Transverse colon (tissue), 4 donors: ENCODE data around the gene PRR29. TPM values are rescaled to one million over a fixed set of nuclear protein-coding genes. Genes with fewer than 3 reads are reported as not detected.
A peak's percentile ranks its signal among the peaks of the same experiment; 100 is the strongest.

Experiments
- DNase-seq: peaks from one replicate; pipeline ENCODE4 v3.0.0-alpha.2; 2019
- H3K27ac ChIP-seq, 4 donors: fragments of 200-600 bp; sonication (generic); 2 replicates each; pipeline ENCODE4 v1.5.1; 2016 to 2018; ENCODE audit warnings: inconsistent platforms in 4 of 4
- H3K27me3 ChIP-seq: fragments of 200-600 bp; sonication (generic); 2 replicates; pipeline ENCODE4 v1.5.1; 2017; ENCODE audit warnings: inconsistent platforms
- H3K36me3 ChIP-seq, 4 donors: fragments of 200-600 bp; sonication (generic); 2 replicates each; pipeline ENCODE4 v1.5.1; 2017 to 2019; ENCODE audit warnings: inconsistent platforms in 4 of 4
- H3K4me1 ChIP-seq, 4 donors: fragments of 200-600 bp; sonication (generic); 2 replicates each; pipeline ENCODE4 v1.5.1; 2017 to 2020; ENCODE audit warnings: inconsistent platforms in 4 of 4
- H3K4me3 ChIP-seq, 4 donors: fragments of 200-600 bp; sonication (generic); 1 replicate in 1 of 4; 2 replicates in 3 of 4; pipeline versions ENCODE4 v1.5.1 to v1.6.1; 2017 to 2019; ENCODE audit warnings: inconsistent platforms in 4 of 4
- H3K9me3 ChIP-seq, 2 donors: fragments of 200-600 bp; sonication (generic); 2 replicates each; pipeline ENCODE4 v1.5.1; 2017 to 2019; ENCODE audit warnings: inconsistent platforms in 2 of 2
- EP300 ChIP-seq: sonication (generic); formaldehyde crosslinking; IDR thresholded peaks from one replicate; pipeline ENCODE4 v1.6.1; 2017; ENCODE audit warnings: antibody characterized with exemption, low read depth
- POLR2A ChIP-seq: fragments of 450-650 bp; IDR thresholded peaks from one replicate; pipeline ENCODE4 v1.6.1; 2016; ENCODE audit warnings: antibody characterized with exemption, mild to moderate bottlenecking, moderate library complexity
- POLR2AphosphoS5 ChIP-seq, 3 donors: sonication (generic); formaldehyde crosslinking; IDR thresholded peaks; one replicate each; pipeline ENCODE4 v1.6.1; 2016; ENCODE audit warnings: antibody characterized with exemption in 3 of 3
- WGBS, 2 donors: methylation state at CpG; one replicate each; pipeline ENCODE4 v1.1.5; 2018; ENCODE audit warnings: low coverage in 1 of 2; 5-methylcytosine and 5-hydroxymethylcytosine counted together
- in situ Hi-C, 4 donors: fragments of 200-750 bp; cut with MboI; loops; one replicate each; pipeline versions ENCODE4 v1.15.0 to v1.15.1; 2017; ENCODE audit warnings: low sequenced_read_pairs in 3 of 4, low pct_ligation_motif_present in 1 of 4, low pct_unique_long_range_greater_than_20kb in 1 of 4
- intact Hi-C: fragments of 100-400 bp; cut with DNase I; formaldehyde crosslinking; loops from one replicate; pipeline ENCODE4 v1.15.1; 2023; ENCODE audit warnings: low total_unique reads
- total RNA-seq, 4 donors: library from RNA; depleted of rRNA; stranded (reverse); fragments of >200 nt; gene quantifications; one replicate each; pipeline ENCODE4 v1.1.0, GENCODE V29; 2016
- TF ChIP-seq, protein P1 (sequence below), 5 experiments: fragments of 200-600 bp in 3 of 5; fragments of 450-650 bp in 2 of 5; sonication (generic) in 3 of 5; IDR thresholded peaks; 1 replicate in 2 of 5; 2 replicates in 3 of 5; pipeline ENCODE4 v1.5.1; 2016 to 2017; ENCODE audit warnings: antibody characterized with exemption in 5 of 5, inconsistent platforms in 3 of 5, mild to moderate bottlenecking in 2 of 5, moderate library complexity in 1 of 5

The PRR29 gene
- total RNA-seq, 4 donors from 2014 or later = not detected

- 15 to 25% methylated on average over 7 to 23 of the region's 23 CpGs for WGBS, 2 donors
- in situ Hi-C loops (loop anchor here in 3 of 4 donors (10.0 to 25.0 kb wide), 4 partner anchors 95 to 115 kb away; partner anchors contain the start of genes CSHL1 (in 2 of the 3), ERN1 (in 2 of the 3) and GH1 (in 2 of the 3)), intact Hi-C loops (loop anchor here (5.0 to 10.0 kb wide), 2 partner anchors 95 to 632 kb away; no protein-coding TSS in a partner anchor)
- no peaks in the 10 kb centered on the region for H3K9me3 ChIP-seq
- no peaks in the 10 kb centered on the region for H3K36me3 ChIP-seq
- DNase-seq = peak; percentile 83
- TF ChIP-seq, protein P1, sequence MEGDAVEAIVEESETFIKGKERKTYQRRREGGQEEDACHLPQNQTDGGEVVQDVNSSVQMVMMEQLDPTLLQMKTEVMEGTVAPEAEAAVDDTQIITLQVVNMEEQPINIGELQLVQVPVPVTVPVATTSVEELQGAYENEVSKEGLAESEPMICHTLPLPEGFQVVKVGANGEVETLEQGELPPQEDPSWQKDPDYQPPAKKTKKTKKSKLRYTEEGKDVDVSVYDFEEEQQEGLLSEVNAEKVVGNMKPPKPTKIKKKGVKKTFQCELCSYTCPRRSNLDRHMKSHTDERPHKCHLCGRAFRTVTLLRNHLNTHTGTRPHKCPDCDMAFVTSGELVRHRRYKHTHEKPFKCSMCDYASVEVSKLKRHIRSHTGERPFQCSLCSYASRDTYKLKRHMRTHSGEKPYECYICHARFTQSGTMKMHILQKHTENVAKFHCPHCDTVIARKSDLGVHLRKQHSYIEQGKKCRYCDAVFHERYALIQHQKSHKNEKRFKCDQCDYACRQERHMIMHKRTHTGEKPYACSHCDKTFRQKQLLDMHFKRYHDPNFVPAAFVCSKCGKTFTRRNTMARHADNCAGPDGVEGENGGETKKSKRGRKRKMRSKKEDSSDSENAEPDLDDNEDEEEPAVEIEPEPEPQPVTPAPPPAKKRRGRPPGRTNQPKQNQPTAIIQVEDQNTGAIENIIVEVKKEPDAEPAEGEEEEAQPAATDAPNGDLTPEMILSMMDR (IDR thresholded peaks at IDR 0.05) = peak in 2 of 5 experiments; percentile 24 to 38
- TF ChIP-seq POLR2AphosphoS5 (IDR thresholded peaks at IDR 0.05) = peak; percentile 68 to 79 (median 77)
- peak; percentile 66 for TF ChIP-seq POLR2A
- no peak for TF ChIP-seq EP300
- H3K4me3 ChIP-seq = peak within 1 kb of the TSS; percentile 6 to 61 (median 30)
- no peaks in the 10 kb centered on the region for H3K27me3 ChIP-seq
- H3K4me1 ChIP-seq = peaks cover 0 to 14% (median 0%) of the 10 kb centered on the region in 4 donors
- peak within 1 kb of the TSS; percentile 74 to 84 (median 78) for H3K27ac ChIP-seq
Observed at GRCh38 chr17:64020056-64020766, 22.1 kb downstream of the PRR29 start, which contains the start of gene ICAM2. Gene ICAM2, minus strand, starts transcription at chr17:64020633. Its CDS starts 13,942 bp downstream, at chr17:64006691.

GRCh38 chr17:64022611-64023063 lies 24.5 kb downstream of the PRR29 start:
- Histone ChIP-seq H3K27me3 (no peaks in the 10 kb centered on the region), H3K9me3 (no peaks in the 10 kb centered on the region), H3K4me3 (no peak overlapping the region), H3K4me1 (peaks cover 0 to 16% (median 3%) of the 10 kb centered on the region in 4 donors), H3K27ac (no peak overlapping the region), H3K36me3 (no peaks in the 10 kb centered on the region)
- in situ Hi-C loops (loop anchor here in 3 of 4 donors (10.0 to 25.0 kb wide), 4 partner anchors 98 to 112 kb away; partner anchors contain the start of genes CSHL1 (in 2 of the 3), ERN1 (in 2 of the 3) and GH1 (in 2 of the 3)), intact Hi-C loops (loop anchor here (5.0 to 10.0 kb wide), 2 partner anchors 98 to 630 kb away; no protein-coding TSS in a partner anchor)
- TF ChIP-seq POLR2AphosphoS5 (IDR thresholded peaks at IDR 0.05) (no peak), EP300 (no peak)
- TF ChIP-seq, protein P1 (IDR thresholded peaks at IDR 0.05) = no peak
- 79 to 88% methylated on average over 1 to 5 of the region's 5 CpGs for WGBS, 2 donors
- no peak for DNase-seq

DNA sequence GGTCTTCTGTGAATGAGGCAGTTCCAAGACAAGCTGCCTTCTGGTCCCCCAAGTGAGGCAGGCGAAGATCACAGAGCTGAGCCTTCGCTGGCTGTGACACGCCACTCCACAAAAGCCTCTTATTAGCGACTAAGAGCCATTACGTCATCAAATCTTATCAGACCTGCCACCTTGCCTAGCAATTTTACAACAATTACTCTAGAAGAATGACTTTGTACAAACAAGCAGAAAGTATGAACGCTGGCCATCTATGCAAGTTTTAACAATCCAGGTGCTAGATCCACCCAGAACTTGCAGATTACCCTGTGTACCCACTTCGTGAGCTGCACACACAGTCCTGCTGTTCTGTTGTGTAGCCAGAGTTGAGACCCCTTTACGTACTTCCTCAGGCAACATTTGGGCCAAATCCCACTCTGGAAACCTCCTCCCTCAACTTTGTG lies 26.1 kb downstream of the PRR29 start:
- intact Hi-C loops = loop anchor here (5.0 to 10.0 kb wide), 2 partner anchors 99 to 628 kb away; no protein-coding TSS in a partner anchor
- Histone ChIP-seq H3K36me3 (no peaks in the 10 kb centered on the region), H3K4me1 (peaks cover 0 to 16% (median 3%) of the 10 kb centered on the region in 4 donors), H3K9me3 (no peaks in the 10 kb centered on the region), H3K27me3 (no peaks in the 10 kb centered on the region), H3K4me3 (no peak overlapping the region), H3K27ac (peak overlapping the region in 2 of 4 donors; percentile 29 to 30)
- DNase-seq = no peak
- TF ChIP-seq POLR2AphosphoS5 (IDR thresholded peaks at IDR 0.05) = no peak
- TF ChIP-seq EP300 = no peak
- TF ChIP-seq, protein P1 (IDR thresholded peaks at IDR 0.05) = no peak
- no peak for TF ChIP-seq POLR2A
- 61% methylated on average over 3 to 8 of the region's 8 CpGs for WGBS, 2 donors
- in situ Hi-C loops = loop anchor here in 3 of 4 donors (10.0 to 25.0 kb wide), 4 partner anchors 99 to 112 kb away; partner anchors contain the start of genes CSHL1 (in 2 of the 3), ERN1 (in 2 of the 3) and GH1 (in 2 of the 3)
